Lung (tissue), 12 donors: Measurements from ENCODE around the gene CFAP54. TPM values are rescaled to one million over a fixed set of nuclear protein-coding genes. Genes with fewer than 3 reads are reported as not detected.

Experiments
- ATAC-seq: fragments of 200-7000 bp; cut with Tn5 transposase; one replicate; pipeline ENCODE4 v1.9.1; 2020; ENCODE audit warnings: moderate number of reproducible peaks; ENCODE audit not compliant: insufficient read depth, low FRiP score
- DNase-seq, 3 donors: peaks; one replicate each; pipeline ENCODE4 v3.0.0-alpha.2; 2013 to 2017
- H3K27ac ChIP-seq, 2 donors: one replicate each; pipeline ENCODE4 v1.5.1; 2013; ENCODE audit warnings: mild to moderate bottlenecking in 2 of 2, moderate library complexity in 2 of 2, control low read depth in 1 of 2, inconsistent platforms in 1 of 2, low read depth in 1 of 2, low read length in 1 of 2
- H3K27me3 ChIP-seq, 3 donors: one replicate each; pipeline ENCODE4 v1.5.1; 2013; ENCODE audit warnings: low read length in 2 of 3; ENCODE audit not compliant: control insufficient read depth in 3 of 3, insufficient read depth in 3 of 3
- H3K36me3 ChIP-seq, 4 donors: one replicate each; pipeline ENCODE4 v1.5.1; 2013; ENCODE audit warnings: low read length in 4 of 4, mild to moderate bottlenecking in 1 of 4, moderate library complexity in 1 of 4; ENCODE audit not compliant: control insufficient read depth in 4 of 4, insufficient read depth in 4 of 4
- H3K4me1 ChIP-seq, 5 donors: one replicate each; pipeline ENCODE4 v1.5.1; 2013; ENCODE audit warnings: low read length in 5 of 5, mild to moderate bottlenecking in 2 of 5, moderate library complexity in 1 of 5; ENCODE audit not compliant: control insufficient read depth in 5 of 5, insufficient read depth in 5 of 5
- H3K4me3 ChIP-seq: one replicate; pipeline ENCODE4 v1.5.1; 2013; ENCODE audit warnings: mild to moderate bottlenecking, control low read depth, moderate library complexity
- H3K9ac ChIP-seq, 2 donors: one replicate each; pipeline ENCODE4 v1.5.1; 2013; ENCODE audit warnings: low read length in 2 of 2, control low read depth in 1 of 2; ENCODE audit not compliant: insufficient read depth in 1 of 2
- H3K9me3 ChIP-seq, 4 donors: one replicate each; pipeline ENCODE4 v1.5.1; 2013; ENCODE audit warnings: low read length in 3 of 4, mild to moderate bottlenecking in 1 of 4, moderate library complexity in 1 of 4; ENCODE audit not compliant: control insufficient read depth in 4 of 4, insufficient read depth in 3 of 4
- WGBS, 2 donors: extraction: QIAGEN DNeasy Blood & Tissue Kit; methylation state at CpG; one replicate each; pipeline ENCODE4 v1.1.7; 2013; 5-methylcytosine and 5-hydroxymethylcytosine counted together
- polyA plus RNA-seq, 2 donors: library from polyadenylated mRNA; stranded (reverse); fragments of 200-250 nt; gene quantifications; one replicate each; pipeline ENCODE4 v1.2.1, GENCODE V29; 2013
- total RNA-seq, 2 donors: library from RNA; depleted of rRNA in 1 of 2; stranded (reverse); fragments of >200 nt in 1 of 2; gene quantifications; one replicate each; pipeline ENCODE4 v1.2.1, GENCODE V29; 2014 to 2021
- TF ChIP-seq, protein P1 (sequence below): IDR thresholded peaks from 2 replicates; pipeline ENCODE4 v1.5.1; 2012; ENCODE audit warnings: mild to moderate bottlenecking; ENCODE audit errors: control extremely low read depth, extremely low read depth
- donor health status: control.
- donor health status: control.
- donor health status: Bipolar disorder and iron deficiency.
- donor health status: healthy.
- donor health status: DM: yes; HTN: yes; CAD: no.

CFAP54 gene
- total and polyA plus RNA-seq, 4 donors, result 0.80 to 35.4 (median 8.2) TPM

DNA sequence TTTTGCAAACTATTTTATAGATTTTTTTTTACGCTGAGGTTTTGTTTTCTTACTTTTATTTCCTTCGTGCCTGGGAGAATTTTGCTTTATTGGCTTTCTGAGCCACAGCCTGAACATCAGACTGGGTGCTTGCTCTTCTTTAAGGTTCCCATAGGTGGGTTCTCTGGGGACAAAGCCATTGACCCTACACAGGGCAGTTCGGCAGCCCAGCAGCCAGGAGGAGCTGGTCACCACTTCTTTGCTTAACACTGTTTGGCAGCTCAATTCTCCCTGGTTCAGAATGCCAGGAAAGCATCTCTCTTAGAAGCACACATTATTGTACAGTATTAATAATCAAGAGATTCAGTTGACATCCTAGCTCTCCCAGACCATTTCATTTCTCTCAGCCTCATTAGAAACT is 276.9 kb downstream of the CFAP54 start:
- no peaks in the 10 kb centered on the region for H3K27me3 ChIP-seq
- H3K4me1 ChIP-seq, result no peaks in the 10 kb centered on the region
- no peak for DNase-seq
- no peak overlapping the region for H3K9ac ChIP-seq
- WGBS, 2 donors, result 81 to 85% methylated on average over 3 of the region's 3 CpGs
- no peak overlapping the region for H3K27ac ChIP-seq
- no peaks in the 10 kb centered on the region for H3K9me3 ChIP-seq
- TF ChIP-seq, protein P1, sequence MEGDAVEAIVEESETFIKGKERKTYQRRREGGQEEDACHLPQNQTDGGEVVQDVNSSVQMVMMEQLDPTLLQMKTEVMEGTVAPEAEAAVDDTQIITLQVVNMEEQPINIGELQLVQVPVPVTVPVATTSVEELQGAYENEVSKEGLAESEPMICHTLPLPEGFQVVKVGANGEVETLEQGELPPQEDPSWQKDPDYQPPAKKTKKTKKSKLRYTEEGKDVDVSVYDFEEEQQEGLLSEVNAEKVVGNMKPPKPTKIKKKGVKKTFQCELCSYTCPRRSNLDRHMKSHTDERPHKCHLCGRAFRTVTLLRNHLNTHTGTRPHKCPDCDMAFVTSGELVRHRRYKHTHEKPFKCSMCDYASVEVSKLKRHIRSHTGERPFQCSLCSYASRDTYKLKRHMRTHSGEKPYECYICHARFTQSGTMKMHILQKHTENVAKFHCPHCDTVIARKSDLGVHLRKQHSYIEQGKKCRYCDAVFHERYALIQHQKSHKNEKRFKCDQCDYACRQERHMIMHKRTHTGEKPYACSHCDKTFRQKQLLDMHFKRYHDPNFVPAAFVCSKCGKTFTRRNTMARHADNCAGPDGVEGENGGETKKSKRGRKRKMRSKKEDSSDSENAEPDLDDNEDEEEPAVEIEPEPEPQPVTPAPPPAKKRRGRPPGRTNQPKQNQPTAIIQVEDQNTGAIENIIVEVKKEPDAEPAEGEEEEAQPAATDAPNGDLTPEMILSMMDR, result no peak
- no peak overlapping the region for H3K4me3 ChIP-seq
- no peaks in the 10 kb centered on the region for H3K36me3 ChIP-seq
- no peak for ATAC-seq

DNA sequence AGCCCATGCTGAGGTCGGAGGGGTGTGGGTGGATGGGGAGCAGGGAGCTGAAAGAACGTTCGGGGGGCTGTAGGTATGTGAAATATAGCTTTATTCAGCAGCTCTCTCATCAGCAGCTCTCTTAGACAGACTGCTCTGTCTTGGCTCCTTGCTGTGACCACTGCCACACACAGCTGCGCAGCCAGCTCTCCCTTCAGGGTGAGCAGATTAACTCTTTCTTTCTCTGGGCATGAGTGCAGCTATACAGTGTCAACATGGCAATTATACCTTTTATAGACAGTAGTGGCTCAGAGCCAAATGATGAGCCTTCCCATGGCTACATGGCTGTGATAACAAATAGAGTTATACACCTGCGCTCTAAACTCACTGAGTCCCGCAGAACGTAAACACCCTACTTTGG is 280.0 kb downstream of the CFAP54 start:
- no peaks in the 10 kb centered on the region for H3K4me1 ChIP-seq
- H3K4me3 ChIP-seq, result no peak overlapping the region
- H3K27ac ChIP-seq, result no peak overlapping the region
- TF ChIP-seq, protein P1, result no peak
- no peaks in the 10 kb centered on the region for H3K9me3 ChIP-seq
- no peak for ATAC-seq
- WGBS, 2 donors, result 84 to 91% methylated on average over 7 of the region's 7 CpGs
- H3K9ac ChIP-seq, result no peak overlapping the region
- no peaks in the 10 kb centered on the region for H3K36me3 ChIP-seq
- no peaks in the 10 kb centered on the region for H3K27me3 ChIP-seq
- no peak for DNase-seq

DNA sequence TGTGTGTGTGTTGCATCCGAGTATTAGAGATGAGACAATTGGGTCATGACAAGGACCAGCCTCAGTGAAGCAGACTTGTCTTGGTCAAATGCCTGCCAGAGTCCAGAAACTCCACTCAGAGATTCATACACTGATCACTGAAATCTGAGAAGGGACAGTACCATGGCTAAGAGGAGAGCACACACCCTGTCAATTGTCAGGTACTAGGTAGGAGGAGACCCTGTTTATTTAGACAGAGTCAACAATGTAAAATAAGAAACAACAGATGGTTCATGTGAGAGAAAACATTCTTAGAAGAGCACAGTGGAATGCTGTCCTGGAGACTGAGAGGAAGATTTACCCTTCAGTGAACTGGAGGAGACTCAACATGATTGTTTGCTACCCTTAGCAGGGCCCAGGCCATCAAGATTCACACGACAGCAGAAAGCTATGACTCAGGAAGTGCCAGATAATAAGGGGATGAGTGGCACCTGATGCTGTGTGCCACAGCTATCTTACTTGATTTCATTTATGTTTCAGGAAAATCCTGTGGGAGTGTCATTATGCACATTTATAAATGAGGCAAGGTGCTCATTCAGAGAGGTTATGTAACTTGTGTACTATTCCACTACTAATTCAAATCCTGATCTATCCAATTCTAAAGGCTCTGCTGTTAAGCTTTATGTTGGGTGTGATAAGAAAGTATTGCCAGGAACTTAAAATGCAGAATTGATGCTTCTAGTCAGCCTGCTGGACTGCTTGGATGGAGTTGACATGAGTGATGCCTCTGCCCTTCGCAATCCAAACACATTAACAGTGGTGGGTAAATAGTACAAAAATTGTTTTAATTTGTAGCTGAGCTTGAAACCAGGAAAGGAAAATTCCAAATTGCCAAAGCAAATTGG is 281.1 kb downstream of the CFAP54 start:
- no peak overlapping the region for H3K4me3 ChIP-seq
- H3K9ac ChIP-seq, result no peak overlapping the region
- H3K27me3 ChIP-seq, result no peaks in the 10 kb centered on the region
- no peaks in the 10 kb centered on the region for H3K36me3 ChIP-seq
- no peaks in the 10 kb centered on the region for H3K9me3 ChIP-seq
- DNase-seq, result no peak
- no peak for ATAC-seq
- 73 to 81% methylated on average over 3 of the region's 3 CpGs for WGBS, 2 donors
- TF ChIP-seq, protein P1, result no peak
- no peak overlapping the region for H3K27ac ChIP-seq
- H3K4me1 ChIP-seq, result no peaks in the 10 kb centered on the region

DNA sequence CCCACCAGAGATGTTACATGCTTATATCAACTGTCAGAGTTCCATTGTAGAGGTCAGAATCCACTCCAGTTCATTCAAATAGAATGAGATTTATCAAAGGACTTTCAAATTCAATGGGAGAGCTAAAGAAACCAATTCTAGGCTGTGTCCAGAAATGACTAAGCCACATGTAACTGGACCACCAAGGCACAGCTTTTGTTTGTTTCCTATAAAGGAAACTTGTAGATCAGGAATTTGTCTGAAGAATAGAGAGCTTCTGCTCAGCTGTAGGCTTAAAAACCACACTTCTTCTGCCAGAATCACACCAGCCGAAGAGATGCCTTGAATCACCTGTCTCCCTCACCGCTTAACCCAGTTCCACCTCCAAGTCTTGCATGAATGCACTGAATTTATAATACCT is 283.7 kb downstream of the CFAP54 start:
- WGBS, 2 donors, result 99 to 100% methylated on average over 2 of the region's 2 CpGs
- no peak overlapping the region for H3K9ac ChIP-seq
- H3K4me1 ChIP-seq, result no peaks in the 10 kb centered on the region
- H3K9me3 ChIP-seq, result no peaks in the 10 kb centered on the region
- H3K27ac ChIP-seq, result no peak overlapping the region
- no peaks in the 10 kb centered on the region for H3K36me3 ChIP-seq
- H3K27me3 ChIP-seq, result no peaks in the 10 kb centered on the region
- H3K4me3 ChIP-seq, result no peak overlapping the region
- DNase-seq (no peak), ATAC-seq (no peak)
- TF ChIP-seq, protein P1, result no peak
